H1 (cell line): ENCODE measurements around the gene ANK2. TPM values are rescaled to one million over a fixed set of nuclear protein-coding genes. Genes with fewer than 3 reads are reported as not detected.
A peak's percentile ranks its signal among the peaks of the same experiment; 100 is the strongest.

Experiments
- CTCF ChIA-PET: fragments of 300-600 bp; sonication (Branson Sonifier 250); formaldehyde crosslinking; loops from one replicate; lab custom pipeline; 2021; ENCODE audit not compliant: partially characterized antibody; lab: Charles Lee
- POLR2A ChIA-PET: fragments of 300-600 bp; sonication (Branson Sonifier 250); formaldehyde crosslinking; loops from one replicate; lab custom pipeline; 2021; ENCODE audit warnings: inconsistent platforms; ENCODE audit not compliant: partially characterized antibody; lab: Charles Lee
- DNase-seq, 2 experiments: peaks; one replicate each; pipeline versions ENCODE4 v3.0.0 to v3.0.0-alpha.2; 2010 to 2022; ENCODE audit warnings: low spot score in 2 of 2, low read depth in 1 of 2, mixed read lengths in 1 of 2
- FAIRE-seq: peaks from 2 replicates; lab custom pipeline; 2011; peaks lifted over from hg19 to GRCh38; lab: Jason Lieb, UNC
- H2AFZ ChIP-seq: 2 replicates; pipeline ENCODE4 v1.8.1; 2012; ENCODE audit warnings: low read length, inconsistent platforms
- H2AK5ac ChIP-seq: 2 replicates; pipeline ENCODE4 v1.6.1; 2013; ENCODE audit warnings: low read depth, low read length
- H2BK120ac ChIP-seq: replicated peaks from 2 replicates; pipeline ENCODE3; 2013; ENCODE audit warnings: low read depth, low read length, inconsistent platforms
- H2BK12ac ChIP-seq: 2 replicates; pipeline ENCODE4 v1.6.1; 2013; ENCODE audit warnings: low read depth, low read length
- H2BK15ac ChIP-seq: 2 replicates; pipeline ENCODE4 v1.6.1; 2013; ENCODE audit warnings: low read length
- H2BK20ac ChIP-seq: 2 replicates; pipeline ENCODE4 v1.6.1; 2013; ENCODE audit warnings: low read length
- H2BK5ac ChIP-seq: 2 replicates; pipeline ENCODE4 v1.6.1; 2013; ENCODE audit warnings: low read depth, low read length
- H3K14ac ChIP-seq: 2 replicates; pipeline ENCODE4 v1.6.1; 2013; ENCODE audit warnings: inconsistent platforms; ENCODE audit not compliant: insufficient read length
- H3K18ac ChIP-seq: 2 replicates; pipeline ENCODE4 v1.6.1; 2013; ENCODE audit warnings: low read length; ENCODE audit errors: extremely low read depth
- H3K23ac ChIP-seq: 2 replicates; pipeline ENCODE4 v1.6.1; 2013; ENCODE audit warnings: inconsistent platforms; ENCODE audit not compliant: insufficient read length
- H3K23me2 ChIP-seq: 2 replicates; pipeline ENCODE4 v1.6.1; 2013; ENCODE audit warnings: low read depth, low read length
- H3K27ac ChIP-seq: 2 replicates; pipeline ENCODE4 v1.6.1; 2011; ENCODE audit warnings: low read depth, low read length, inconsistent platforms
- H3K27me3 ChIP-seq, 4 experiments: replicated peaks in 1 of 4; 1 replicate in 1 of 4; 2 replicates in 3 of 4; pipeline versions ENCODE4 v1.6.1 to v1.8.1; 2011 to 2013; ENCODE audit warnings: low read length in 3 of 4, mild to moderate bottlenecking in 3 of 4, inconsistent platforms in 2 of 4, mixed read lengths in 2 of 4, moderate library complexity in 1 of 4; ENCODE audit not compliant: control insufficient read depth in 3 of 4, insufficient read depth in 3 of 4; ENCODE audit errors: extremely low read depth in 1 of 4
- H3K36me3 ChIP-seq, 4 experiments: 2 replicates each; pipeline versions ENCODE4 v1.6.1 to v1.8.1; 2011 to 2013; ENCODE audit warnings: mild to moderate bottlenecking in 4 of 4, low read length in 3 of 4, moderate library complexity in 2 of 4, control low read depth in 1 of 4, inconsistent platforms in 1 of 4; ENCODE audit not compliant: insufficient read depth in 4 of 4, control insufficient read depth in 2 of 4
- H3K4ac ChIP-seq: replicated peaks from 2 replicates; pipeline ENCODE3; 2013; ENCODE audit warnings: low read length, low read depth, mixed read lengths, inconsistent platforms; ENCODE audit not compliant: insufficient read length
- H3K4me1 ChIP-seq, 4 experiments: replicated peaks in 1 of 4; 1 replicate in 1 of 4; 2 replicates in 3 of 4; pipeline versions ENCODE4 v1.6.1 to v1.8.1; 2011 to 2013; ENCODE audit warnings: low read length in 3 of 4, inconsistent platforms in 2 of 4, mixed read lengths in 1 of 4; ENCODE audit not compliant: insufficient read depth in 4 of 4, control insufficient read depth in 3 of 4
- H3K4me2 ChIP-seq, 2 experiments: 2 replicates each; pipeline versions ENCODE4 v1.6.1 to v1.8.1; 2011 to 2013; ENCODE audit warnings: low read depth in 2 of 2, low read length in 2 of 2, control low read depth in 1 of 2, inconsistent platforms in 1 of 2, mild to moderate bottlenecking in 1 of 2; ENCODE audit not compliant: insufficient read depth in 1 of 2
- H3K4me3 ChIP-seq, 4 experiments: fragments of 200-600, 300-600 bp in 1 of 4; sonication (generic), shearing (Covaris generic), sonication (Bioruptor Twin) in 1 of 4; 2 replicates each; pipeline versions ENCODE4 v1.5.1 to v1.8.1; 2011 to 2016; ENCODE audit warnings: low read length in 4 of 4, low read depth in 3 of 4, control low read depth in 2 of 4, inconsistent platforms in 2 of 4, mild to moderate bottlenecking in 2 of 4, mixed read lengths in 1 of 4, moderate library complexity in 1 of 4; ENCODE audit not compliant: insufficient read depth in 2 of 4; ENCODE audit errors: extremely low read depth in 1 of 4
- H3K56ac ChIP-seq: replicated peaks from 2 replicates; pipeline ENCODE3; 2013; ENCODE audit warnings: low read depth, mild to moderate bottlenecking, mixed read lengths, low read length, inconsistent platforms; ENCODE audit not compliant: insufficient read length
- H3K79me1 ChIP-seq: 2 replicates; pipeline ENCODE4 v1.6.1; 2013; ENCODE audit warnings: low read depth, low read length, control low read depth
- H3K79me2 ChIP-seq, 2 experiments: 2 replicates each; pipeline versions ENCODE4 v1.6.1 to v1.8.1; 2012 to 2013; ENCODE audit warnings: low read length in 2 of 2, mild to moderate bottlenecking in 2 of 2, inconsistent platforms in 1 of 2; ENCODE audit not compliant: insufficient read depth in 2 of 2, control insufficient read depth in 1 of 2
- H3K9ac ChIP-seq, 4 experiments: replicated peaks in 1 of 4; 1 replicate in 1 of 4; 2 replicates in 3 of 4; pipeline versions ENCODE4 v1.6.1 to v1.8.1; 2011 to 2013; ENCODE audit warnings: low read depth in 3 of 4, low read length in 3 of 4, control low read depth in 2 of 4, mild to moderate bottlenecking in 2 of 4, moderate library complexity in 2 of 4, inconsistent platforms in 1 of 4; ENCODE audit errors: extremely low read depth in 1 of 4
- H3K9me3 ChIP-seq, 2 experiments: 2 replicates each; pipeline versions ENCODE4 v1.6.1 to v1.8.1; 2012 to 2013; ENCODE audit warnings: mild to moderate bottlenecking in 2 of 2, moderate library complexity in 2 of 2, control low read depth in 1 of 2, inconsistent platforms in 1 of 2, low read depth in 1 of 2, low read length in 1 of 2, mixed read lengths in 1 of 2; ENCODE audit not compliant: insufficient read depth in 2 of 2
- H4K20me1 ChIP-seq, 2 experiments: replicated peaks in 1 of 2; 2 replicates each; pipeline versions ENCODE3 to v1.8.1; 2011 to 2013; ENCODE audit warnings: inconsistent platforms in 2 of 2, low read length in 2 of 2, mild to moderate bottlenecking in 1 of 2; ENCODE audit not compliant: insufficient read depth in 2 of 2, control insufficient read depth in 1 of 2
- H4K5ac ChIP-seq: 2 replicates; pipeline ENCODE4 v1.6.1; 2013; ENCODE audit warnings: low read length, low read depth, mixed read lengths, inconsistent platforms; ENCODE audit not compliant: insufficient read length
- H4K8ac ChIP-seq: 2 replicates; pipeline ENCODE4 v1.8.0; 2013; ENCODE audit warnings: mild to moderate bottlenecking, moderate library complexity, low read length, inconsistent platforms; ENCODE audit not compliant: insufficient read depth; ENCODE audit errors: extremely low read depth
- H4K91ac ChIP-seq: replicated peaks from 2 replicates; pipeline ENCODE3; 2013; ENCODE audit warnings: low read length, mixed read lengths, inconsistent platforms; ENCODE audit not compliant: insufficient read length
- CTCF ChIP-seq, 3 experiments: IDR thresholded peaks; 1 replicate in 2 of 3; 2 replicates in 1 of 3; pipeline versions ENCODE4 v1.5.1 to v1.6.1; 2011; ENCODE audit warnings: low read length in 3 of 3, mild to moderate bottlenecking in 3 of 3, inconsistent platforms in 2 of 3, low read depth in 1 of 3, moderate library complexity in 1 of 3; ENCODE audit not compliant: insufficient read depth in 1 of 3; ENCODE audit errors: control extremely low read depth in 1 of 3
- RAD21 ChIP-seq, 2 experiments: IDR thresholded peaks in 1 of 2; conservative IDR thresholded peaks in 1 of 2; 2 replicates each; pipeline ENCODE4 v1.6.1; 2011; ENCODE audit warnings: low read depth in 2 of 2, low read length in 2 of 2, improper control_type of control experiment in 1 of 2, inconsistent platforms in 1 of 2, mild to moderate bottlenecking in 1 of 2, moderate library complexity in 1 of 2
- TAF1 ChIP-seq: IDR thresholded peaks from 2 replicates; pipeline ENCODE4 v1.6.1; 2011; ENCODE audit warnings: mild to moderate bottlenecking, low read depth, low read length
- WGBS, 2 experiments: shearing (Covaris generic) in 1 of 2; methylation state at CpG; one replicate each; pipeline versions ENCODE4 v1.1.6 to v1.1.7; 2013 to 2015; ENCODE audit warnings: low lambda C conversion rate in 2 of 2, mixed read lengths in 2 of 2, inconsistent platforms in 1 of 2, low coverage in 1 of 2, missing lambda C conversion rate in 1 of 2; ENCODE audit not compliant: insufficient replicate concordance in 2 of 2, insufficient coverage in 1 of 2, insufficient read length in 1 of 2; ENCODE audit errors: extremely low coverage in 1 of 2, missing lambda C conversion rate in 1 of 2; 5-methylcytosine and 5-hydroxymethylcytosine counted together
- polyA plus RNA-seq, 7 experiments: library from polyadenylated mRNA; depleted of rRNA in 3 of 7; stranded (reverse) in 5 of 7; unstranded in 2 of 7; fragments of >200 nt in 5 of 7; fragments of 200-250 nt in 2 of 7; gene quantifications; 1 replicate in 5 of 7; 2 replicates in 1 of 7; 4 replicates in 1 of 7; pipeline versions ENCODE4 v1.2.1 to v1.2.3, GENCODE V29; 2011 to 2013; ENCODE audit warnings: missing spikeins in 2 of 7, mixed read lengths in 2 of 7
- total RNA-seq: library from RNA; stranded (reverse); fragmentation: NEBNext Ultra II Directional; extraction: Animal tissue kit (Norgen Biotek cat#: 25700); gene quantifications from 2 replicates; pipeline ENCODE4 v1.2.1, GENCODE V29; 2021

Gene ANK2
- total and polyA plus RNA-seq, 2 of the 8 experiments (the other 6 are each of a cell fraction or from before 2014, with no cell fraction given): 14.2 to 35.1 TPM

GRCh38 chr4:113042502-113042901 is 7.0 kb upstream of the ANK2 start:
- Histone ChIP-seq H2BK15ac (no peak overlapping the region), H3K14ac (no peak overlapping the region), H3K27ac (no peak overlapping the region), H3K27me3 (peaks cover 0 to 1% (median 0%) of the 10 kb centered on the region in 4 experiments; a peak in 1 of 7 replicates), H4K8ac (no peak overlapping the region), H2AK5ac (no peak overlapping the region), H3K9ac (no peak overlapping the region), H2BK12ac (no peak overlapping the region), H3K4me1 (no peaks in the 10 kb centered on the region; a peak in 1 of 7 replicates), H3K79me2 (no peaks in the 10 kb centered on the region), H3K4me3 (no peak overlapping the region), H3K79me1 (no peaks in the 10 kb centered on the region; the same call in 1 of the 2 replicates), H4K20me1 (no peaks in the 10 kb centered on the region), H2BK120ac (no peak overlapping the region), H3K56ac (no peak overlapping the region), H3K9me3 (no peaks in the 10 kb centered on the region), H4K5ac (no peak overlapping the region), H3K4me2 (no peak overlapping the region), H2BK20ac (no peak overlapping the region), H3K36me3 (no peaks in the 10 kb centered on the region), H4K91ac (no peak overlapping the region), H3K23ac (no peak overlapping the region), H2BK5ac (no peak overlapping the region), H3K4ac (no peak overlapping the region), H2AFZ (no peak overlapping the region), H3K23me2 (no peaks in the 10 kb centered on the region), H3K18ac (no peak overlapping the region)
- CTCF ChIA-PET: interaction anchor here (1.3 to 2.2 kb wide), 3 partner anchors 11 to 38 kb away, joined by 3 to 9 read pairs (median 4); no protein-coding TSS in a partner anchor
- TF ChIP-seq RAD21 (IDR thresholded peaks at IDR 0.05 in 1 of 2, conservative IDR thresholded peaks at IDR 0.05 in 1 of 2; ENCODE audit: low read depth in 2 of 2, low read length in 2 of 2): 0 out of 4 replicates have a peak, but pooled peaks of 1 of the 2 experiments have one; percentile 14
- TF ChIP-seq CTCF (IDR thresholded peaks at IDR 0.05; ENCODE audit: control extremely low read depth in 1 of 3, insufficient read depth in 1 of 3, low read depth in 1 of 3, low read length in 3 of 3): peak in 1 of 3 experiments; percentile 14; a peak in 1 of 4 replicates
- no peak for TF ChIP-seq TAF1
- DNase-seq (no peak), FAIRE-seq (no peak)
- POLR2A ChIA-PET: interaction anchor here (1.3 kb wide), 1 partner anchor 22 kb away, joined by 3 read pairs; no protein-coding TSS in a partner anchor
- 38% methylated on average over 2 of the region's 2 CpGs; no CpG with 5 or more reads in 1 of the 2 experiments for WGBS, 2 experiments
